ENCODE data around the gene CLDN19.
A peak's percentile ranks its signal among the peaks of the same experiment; 100 is the strongest.

The CLDN19 gene

DNA sequence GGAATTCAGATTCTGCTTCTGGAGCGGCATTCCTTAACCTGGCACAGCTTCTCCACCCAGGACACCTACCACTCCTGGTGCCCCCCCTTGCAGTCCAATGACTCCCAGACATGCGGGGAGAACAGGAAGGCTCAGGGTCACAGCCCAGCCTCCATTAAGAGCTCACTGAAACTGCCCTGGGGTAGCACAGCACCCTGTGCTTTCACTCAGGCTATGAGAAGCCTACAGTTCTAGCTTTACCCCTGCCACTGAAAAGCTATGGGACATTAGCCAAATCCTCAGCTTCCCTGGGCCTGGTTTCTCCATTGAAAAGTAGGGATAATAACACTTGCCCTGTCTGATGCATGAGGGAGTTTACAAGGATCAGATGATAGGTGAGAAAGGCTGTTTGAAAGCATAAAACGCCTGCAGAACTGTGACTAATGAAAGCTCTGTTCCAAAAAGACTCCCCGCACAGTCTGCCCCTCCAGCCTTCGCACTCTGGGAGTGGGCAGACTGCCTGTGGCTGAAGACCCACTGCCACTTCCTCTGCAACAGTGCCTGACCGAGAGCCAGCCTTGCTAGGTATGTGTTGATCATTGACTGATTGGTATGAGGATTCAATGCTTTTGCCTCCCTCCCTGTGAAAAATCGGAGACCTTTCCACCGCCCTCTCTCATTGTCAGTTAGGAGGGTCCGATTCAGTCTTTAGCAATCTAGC is 2.7 kb upstream of the CLDN19 start:
- DNase-seq: no peak
- in situ Hi-C loops (cut with HindIII; ENCODE audit: low pct_ligation_motif_present, low pct_unique_long_range_greater_than_20kb, low sequenced_read_pairs): no loop called here

DNA sequence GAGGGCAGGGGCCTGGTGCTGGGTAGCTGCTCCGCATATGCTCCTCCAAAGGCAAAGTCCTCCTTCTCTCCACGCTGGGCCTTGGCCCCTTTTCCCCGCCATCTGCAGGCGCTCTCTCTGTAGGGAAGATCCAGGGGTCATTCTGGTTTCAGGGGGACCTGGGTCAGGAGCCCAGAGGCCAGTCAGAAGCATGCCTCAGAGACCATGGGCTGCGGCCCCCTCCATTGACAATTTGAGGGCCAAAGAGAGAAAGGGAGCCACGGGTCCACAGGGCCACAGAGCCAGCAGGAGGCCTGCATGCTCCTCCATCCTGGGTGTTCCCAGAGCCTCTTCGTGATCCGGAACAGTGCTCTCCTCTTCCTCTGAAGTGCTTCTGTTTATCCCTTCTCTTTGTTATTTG is 2.1 kb upstream of the CLDN19 start:
- in situ Hi-C loops (cut with HindIII; ENCODE audit: low pct_ligation_motif_present, low pct_unique_long_range_greater_than_20kb, low sequenced_read_pairs): no loop called here
- DNase-seq: no peak

DNA sequence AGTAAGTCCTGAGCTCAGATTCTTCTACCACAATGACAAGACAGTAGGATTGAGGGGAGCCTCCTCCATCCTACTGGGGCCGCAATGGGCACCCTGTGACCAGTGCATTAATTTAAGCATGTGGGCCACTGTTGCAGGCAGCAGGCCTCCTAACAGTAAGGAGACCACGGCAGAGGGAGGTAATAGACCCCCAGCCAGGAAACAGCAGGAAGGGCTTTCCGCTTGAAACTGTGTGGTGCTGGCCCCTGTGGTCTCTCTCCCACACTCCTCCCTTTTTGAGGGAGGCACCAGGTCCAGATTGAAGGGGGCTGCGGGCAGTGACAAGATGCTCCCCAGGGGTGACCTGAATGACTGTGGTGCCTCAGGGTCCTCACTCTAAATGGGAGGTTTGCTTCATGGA is 1.7 kb upstream of the CLDN19 start:
- in situ Hi-C loops (cut with HindIII; ENCODE audit: low pct_ligation_motif_present, low pct_unique_long_range_greater_than_20kb, low sequenced_read_pairs): no loop called here
- no peak for DNase-seq

DNA sequence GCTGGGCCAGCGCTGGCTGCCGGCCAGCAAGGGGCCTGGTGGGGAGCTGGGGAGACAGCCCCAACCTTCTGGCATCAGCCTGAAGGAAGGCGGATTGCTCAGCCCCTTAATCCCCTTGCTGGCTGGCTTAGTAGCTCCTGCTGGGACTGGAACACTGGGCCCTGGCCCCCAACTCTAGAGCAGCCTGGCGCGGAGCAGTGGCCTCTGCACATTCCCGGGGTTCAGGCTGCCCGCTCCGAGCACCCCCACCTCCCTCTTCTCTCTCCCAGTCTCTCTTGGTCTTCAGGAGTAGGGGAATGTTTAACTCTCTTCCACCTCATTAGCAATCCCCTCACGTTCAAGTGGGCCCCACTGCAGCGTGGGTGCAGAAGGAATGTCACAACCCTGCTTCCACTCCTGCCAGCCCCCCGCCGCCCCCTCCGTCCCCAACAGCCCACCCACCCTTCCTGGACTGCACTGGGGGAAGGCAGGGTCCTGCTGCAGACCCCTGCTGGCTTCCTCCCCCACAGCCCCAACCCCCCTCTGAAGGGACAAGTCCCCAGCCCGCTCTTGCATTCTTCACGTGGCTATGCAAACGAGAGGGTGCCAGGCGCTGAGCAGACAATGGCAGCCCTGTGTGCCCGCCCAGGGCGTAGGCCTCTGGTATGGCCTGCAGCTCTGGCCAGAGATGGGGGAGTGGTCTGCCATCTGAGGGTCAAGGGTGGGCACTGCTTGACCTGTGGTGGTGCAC is 980 bp upstream of the CLDN19 start:
- DNase-seq: no peak
- in situ Hi-C loops (cut with HindIII; ENCODE audit: low pct_ligation_motif_present, low pct_unique_long_range_greater_than_20kb, low sequenced_read_pairs): no loop called here

DNA sequence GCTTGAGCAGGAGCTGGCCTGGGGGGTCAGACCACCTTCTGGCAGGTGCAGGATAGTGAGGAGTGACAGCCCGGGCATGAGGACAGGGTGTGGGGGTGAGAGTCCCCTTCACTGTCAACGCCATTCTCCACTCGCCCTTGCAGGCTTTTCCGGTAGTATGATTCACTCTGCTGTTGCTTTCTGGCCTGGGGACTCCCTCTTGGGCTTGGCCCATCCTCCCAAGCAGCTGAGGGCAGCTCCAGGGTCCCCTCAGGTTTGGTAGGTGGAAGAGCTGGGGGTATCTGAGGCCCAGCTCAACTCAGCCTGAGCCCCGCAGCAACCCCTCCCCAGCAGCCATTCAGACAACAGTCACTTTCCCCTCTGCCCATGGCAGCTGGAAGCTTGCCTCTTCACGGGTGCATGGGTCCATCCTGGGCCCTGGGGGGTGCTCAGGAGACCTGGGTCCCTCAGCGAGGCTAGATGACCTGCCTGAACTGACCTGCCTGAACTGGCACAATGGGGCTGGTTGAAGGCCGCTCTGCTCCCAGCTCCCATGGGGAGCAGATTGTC is 1.3 kb downstream of the CLDN19 start:
- DNase-seq: no peak
- in situ Hi-C loops (cut with HindIII; ENCODE audit: low pct_ligation_motif_present, low pct_unique_long_range_greater_than_20kb, low sequenced_read_pairs): no loop called here

DNA sequence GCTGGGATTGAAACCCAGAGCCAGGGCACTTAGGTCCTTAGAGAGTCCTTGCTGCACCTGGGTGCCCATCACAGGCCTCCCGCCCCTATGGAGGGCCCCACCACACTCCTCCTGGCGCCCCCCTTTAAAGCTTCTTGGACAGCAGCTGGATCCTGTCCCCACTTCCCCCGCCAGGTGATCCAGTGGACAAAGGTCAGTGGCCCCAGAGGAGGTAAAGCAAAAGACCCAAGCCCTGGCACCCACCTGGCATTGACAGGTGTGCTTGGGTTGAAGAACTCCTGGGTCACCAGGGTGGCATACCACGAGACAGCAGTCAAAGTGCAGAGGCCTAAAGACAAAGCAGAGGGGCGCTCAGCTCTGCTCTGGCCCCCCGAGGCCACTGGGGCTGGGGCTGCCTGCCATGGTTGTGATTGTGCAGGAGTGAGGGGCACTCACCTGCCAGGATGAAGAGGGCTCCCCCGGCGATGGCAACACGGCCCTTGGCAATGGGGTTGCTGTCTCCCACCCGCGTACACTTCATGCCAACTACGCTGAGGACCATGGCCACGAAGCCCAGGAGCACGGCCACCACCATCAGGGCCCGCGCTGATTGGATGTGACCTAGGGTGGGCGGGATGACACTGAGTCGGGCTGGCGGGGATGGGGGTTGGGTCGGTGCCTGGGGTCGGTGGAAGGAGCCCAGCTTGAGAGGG is 1.9 kb downstream of the CLDN19 start:
- in situ Hi-C loops (cut with HindIII; ENCODE audit: low pct_ligation_motif_present, low pct_unique_long_range_greater_than_20kb, low sequenced_read_pairs): no loop called here

DNA sequence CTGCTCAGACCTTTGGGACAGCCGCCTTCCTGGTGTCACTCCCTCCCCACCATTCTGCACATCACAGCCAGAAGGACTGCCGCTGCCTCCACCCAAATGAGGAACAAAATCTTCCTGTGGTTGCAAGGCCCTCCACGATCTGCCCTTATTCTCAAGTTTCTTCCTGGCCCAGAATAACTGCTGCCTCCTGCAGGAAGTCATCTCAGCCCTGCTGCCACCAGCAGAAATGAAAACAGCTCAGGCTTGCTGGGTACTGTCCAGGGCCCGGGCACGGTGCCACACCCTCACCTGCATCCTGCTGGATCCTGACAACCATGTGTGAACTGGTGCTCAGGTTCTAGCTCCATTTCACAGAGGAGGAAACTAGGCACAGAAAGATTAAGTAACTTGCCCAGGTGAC is 2.8 kb downstream of the CLDN19 start:
- in situ Hi-C loops (cut with HindIII; ENCODE audit: low pct_ligation_motif_present, low pct_unique_long_range_greater_than_20kb, low sequenced_read_pairs): no loop called here
- DNase-seq: no peak

More for the DNA sequence above, 1.9 kb downstream of the CLDN19 start:
- DNase-seq: no peak

DNA sequence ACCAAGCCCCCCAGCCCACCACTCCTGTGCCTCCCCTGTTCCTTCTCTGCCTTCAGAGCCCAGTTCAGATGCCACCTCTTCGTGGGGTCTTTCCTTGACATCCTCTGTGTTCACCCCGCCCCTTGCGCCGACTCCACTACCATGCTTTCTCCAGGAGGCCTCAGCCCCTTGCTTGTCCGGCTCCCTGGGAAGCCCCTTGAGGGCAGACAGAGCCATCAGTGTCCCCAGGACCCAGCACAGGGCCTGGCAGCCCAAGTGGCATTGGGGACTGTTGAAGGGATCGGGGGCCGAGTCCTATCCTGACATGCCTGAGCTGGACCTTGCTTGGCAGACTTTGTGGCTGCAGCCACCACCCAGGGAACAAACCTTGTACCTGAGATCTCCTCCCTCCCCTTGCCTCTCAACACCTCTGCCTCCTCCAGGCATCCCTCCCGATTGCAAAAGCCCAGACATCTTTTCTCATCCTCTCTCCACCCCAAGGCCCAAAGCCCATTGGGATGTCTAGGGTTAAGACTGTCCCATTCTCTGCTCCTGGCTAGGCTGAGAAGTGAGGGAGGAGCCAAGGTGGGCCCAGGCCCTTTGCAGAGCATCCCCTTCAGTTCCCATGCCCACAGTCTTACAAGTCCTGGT is 3.4 kb downstream of the CLDN19 start:
- no peak for DNase-seq
- in situ Hi-C loops (cut with HindIII; ENCODE audit: low pct_ligation_motif_present, low pct_unique_long_range_greater_than_20kb, low sequenced_read_pairs): no loop called here

DNA sequence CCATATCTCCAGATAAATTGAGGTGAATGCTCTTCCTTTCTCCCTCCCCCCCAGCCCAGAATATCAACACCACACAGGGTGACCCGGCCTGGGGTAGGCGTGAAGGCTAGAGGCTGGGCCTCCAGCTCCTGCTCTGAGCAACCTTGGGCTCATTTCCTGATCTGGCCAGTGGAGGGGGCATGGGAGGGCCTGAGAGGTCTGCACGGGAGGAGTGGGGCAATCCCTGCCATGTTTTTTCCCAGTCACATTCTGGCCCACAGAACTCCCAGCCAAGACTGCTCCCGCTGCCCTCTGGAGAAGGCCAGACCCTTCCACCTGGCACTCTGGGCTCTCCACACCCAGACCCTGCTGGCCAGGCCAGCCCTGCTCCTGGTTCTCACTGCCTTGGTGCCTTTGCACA is 3.9 kb downstream of the CLDN19 start:
- in situ Hi-C loops (cut with HindIII; ENCODE audit: low pct_ligation_motif_present, low pct_unique_long_range_greater_than_20kb, low sequenced_read_pairs): no loop called here
- peak; percentile 26 for DNase-seq

DNA sequence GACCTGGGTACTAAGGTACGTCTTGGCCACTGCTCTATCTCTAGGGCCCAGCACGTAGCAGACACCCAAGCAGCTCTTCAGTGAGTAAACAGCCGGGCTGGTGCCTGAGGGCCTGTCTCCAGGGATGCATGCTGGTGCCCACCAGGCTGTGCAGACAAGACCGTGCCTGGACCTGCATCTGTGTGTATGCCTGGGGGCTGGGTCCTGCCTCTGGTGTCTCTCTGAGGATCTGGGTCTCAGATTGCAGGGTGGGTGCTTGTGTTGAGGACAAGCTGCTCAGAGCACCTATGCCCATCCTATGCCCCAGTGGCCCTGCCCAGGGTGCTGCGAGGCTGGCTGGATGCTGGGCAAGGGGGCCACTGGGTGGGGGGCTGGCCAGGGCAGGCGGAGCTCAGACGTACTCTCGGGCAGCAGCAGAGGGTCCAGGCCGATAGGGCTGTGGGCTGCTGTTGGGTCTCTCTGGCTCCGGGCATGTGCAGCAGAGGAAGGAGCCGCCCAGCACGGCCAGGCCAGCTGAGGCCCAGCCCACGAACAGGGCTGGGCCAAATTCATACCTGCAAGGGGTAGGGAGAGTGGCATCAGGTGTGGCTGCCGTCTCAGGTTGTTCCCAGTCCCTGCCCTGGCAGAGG is 4.4 kb downstream of the CLDN19 start:
- DNase-seq: no peak
- in situ Hi-C loops (cut with HindIII; ENCODE audit: low pct_ligation_motif_present, low pct_unique_long_range_greater_than_20kb, low sequenced_read_pairs): no loop called here

DNA sequence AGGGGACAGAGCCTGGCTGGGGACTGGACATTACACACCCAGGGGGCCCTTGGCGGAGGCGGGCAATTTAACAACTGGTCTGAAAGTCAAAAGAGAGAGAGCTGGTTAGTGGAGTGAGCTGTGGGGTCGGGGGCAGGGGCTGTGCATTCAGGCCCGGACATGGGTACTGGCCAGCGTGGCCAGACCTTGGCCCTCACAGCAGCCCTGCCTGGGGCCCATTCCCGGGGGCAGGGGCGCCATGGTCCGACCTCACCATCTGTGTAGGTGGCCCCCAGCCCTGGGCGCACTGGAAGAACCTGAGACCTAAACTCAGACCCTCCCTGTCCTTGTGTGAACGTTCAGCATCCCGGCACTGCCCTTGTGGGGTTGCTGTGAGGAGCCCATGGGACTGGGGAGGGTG is 5.0 kb downstream of the CLDN19 start:
- no peak for DNase-seq
- in situ Hi-C loops (cut with HindIII; ENCODE audit: low pct_ligation_motif_present, low pct_unique_long_range_greater_than_20kb, low sequenced_read_pairs): no loop called here

DNA sequence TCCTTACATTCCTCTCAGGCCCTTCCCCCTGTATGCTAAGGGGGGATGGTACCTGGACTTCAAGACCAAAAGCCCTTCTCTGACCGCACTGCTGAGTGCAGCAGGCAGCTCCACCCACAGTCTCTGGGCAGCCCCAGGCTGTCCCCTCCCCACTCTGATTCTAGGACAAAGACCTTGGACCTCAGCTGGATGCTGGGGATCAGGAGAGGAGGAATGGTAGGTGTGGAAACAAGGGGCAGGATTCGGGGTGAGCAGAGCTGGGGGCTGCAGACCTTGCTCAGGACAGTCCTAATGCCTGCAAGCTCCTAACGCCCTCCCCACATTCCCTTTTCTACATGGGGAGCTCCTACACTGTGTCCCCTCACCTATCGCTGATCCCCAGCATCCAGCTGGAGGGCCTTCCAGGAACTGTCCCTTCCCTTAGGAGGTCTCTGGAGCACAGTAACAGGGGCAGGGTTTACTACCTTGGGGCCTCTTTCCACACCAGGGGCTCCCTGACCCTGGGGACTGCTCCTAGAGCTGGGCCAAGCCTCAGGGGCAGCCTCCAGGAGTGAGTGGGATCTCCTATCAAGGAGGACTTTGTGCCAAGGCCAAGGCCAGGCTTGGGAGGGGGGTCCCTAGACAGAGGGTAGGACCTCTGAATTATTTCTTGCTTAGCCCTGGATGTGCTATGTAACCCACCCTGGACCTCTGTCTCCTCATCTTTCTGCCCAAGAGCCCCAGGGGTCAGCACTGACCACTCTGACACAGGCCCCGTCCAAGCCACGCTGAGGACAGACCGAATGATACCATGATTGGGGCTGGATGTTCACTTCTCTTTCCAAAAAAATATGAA is 5.6 kb downstream of the CLDN19 start:
- in situ Hi-C loops (cut with HindIII; ENCODE audit: low pct_ligation_motif_present, low pct_unique_long_range_greater_than_20kb, low sequenced_read_pairs): no loop called here

DNA sequence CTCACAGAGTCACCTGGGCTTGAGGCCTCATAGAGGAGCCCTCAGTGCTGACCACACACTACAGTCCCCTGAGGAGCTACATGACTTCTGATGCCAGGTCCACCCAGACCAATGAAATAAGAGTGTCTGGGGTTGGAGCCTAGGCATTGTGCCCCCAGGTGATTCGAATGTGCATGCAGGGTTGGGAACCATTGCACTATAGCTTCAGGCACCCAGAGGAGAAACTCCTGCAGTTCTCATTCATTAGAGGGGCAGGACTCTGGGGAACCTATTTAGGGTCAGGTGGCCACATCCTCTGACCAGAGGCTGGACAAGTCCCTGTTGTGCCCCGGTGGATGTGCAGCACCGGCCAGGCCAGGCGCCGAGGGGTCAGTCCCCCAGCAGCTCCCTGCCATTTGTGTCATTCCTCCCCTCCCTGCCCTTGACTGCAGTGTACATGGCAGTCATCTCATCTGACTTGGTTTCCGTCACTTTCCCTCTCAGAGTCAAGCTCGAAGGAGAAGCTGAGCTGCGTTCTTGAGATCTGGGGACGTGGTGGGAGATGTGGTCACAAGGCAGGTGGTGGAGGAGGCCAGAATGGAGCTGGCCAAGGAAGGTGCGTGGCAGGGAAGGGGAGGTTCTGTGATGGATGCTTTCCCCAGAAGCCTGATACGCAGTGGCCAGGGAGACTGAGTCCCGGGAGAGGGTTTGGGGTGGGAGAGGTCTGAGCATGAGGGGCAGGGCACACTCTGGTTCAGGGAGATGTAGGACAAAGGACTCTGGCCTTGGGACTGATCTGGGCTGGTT is 6.4 kb downstream of the CLDN19 start:
- in situ Hi-C loops (cut with HindIII; ENCODE audit: low pct_ligation_motif_present, low pct_unique_long_range_greater_than_20kb, low sequenced_read_pairs): no loop called here
- no peak for DNase-seq

More for the DNA sequence above, 5.6 kb downstream of the CLDN19 start:
- DNase-seq: no peak

DNA sequence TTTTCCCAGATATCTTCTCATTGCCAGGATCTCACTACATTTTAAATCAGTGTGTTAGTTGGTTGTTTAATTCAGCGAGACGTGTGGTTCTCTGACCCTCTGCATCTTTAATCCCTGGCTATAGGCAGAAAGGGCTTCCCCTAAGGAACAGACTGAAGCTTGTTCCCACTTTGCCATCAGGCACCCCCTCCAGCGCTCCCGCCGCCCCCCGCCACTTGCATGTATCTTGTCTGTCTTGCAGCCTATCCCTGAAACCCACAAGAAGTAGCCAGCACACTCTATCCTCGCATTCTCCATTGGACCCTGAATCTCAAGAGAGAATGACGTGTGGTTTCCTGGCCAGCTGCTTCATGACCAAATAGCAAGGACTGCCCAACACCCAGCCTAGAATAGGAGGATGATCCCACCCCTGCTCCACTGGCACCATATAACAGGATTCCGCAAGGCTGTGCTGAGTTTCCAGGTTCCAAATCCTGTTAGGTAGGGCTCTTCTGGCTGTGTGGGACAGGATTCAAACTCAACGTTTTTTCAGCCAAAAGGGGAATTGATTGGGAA is 7.8 kb downstream of the CLDN19 start:
- no peak for DNase-seq
- in situ Hi-C loops (cut with HindIII; ENCODE audit: low pct_ligation_motif_present, low pct_unique_long_range_greater_than_20kb, low sequenced_read_pairs): no loop called here

DNA sequence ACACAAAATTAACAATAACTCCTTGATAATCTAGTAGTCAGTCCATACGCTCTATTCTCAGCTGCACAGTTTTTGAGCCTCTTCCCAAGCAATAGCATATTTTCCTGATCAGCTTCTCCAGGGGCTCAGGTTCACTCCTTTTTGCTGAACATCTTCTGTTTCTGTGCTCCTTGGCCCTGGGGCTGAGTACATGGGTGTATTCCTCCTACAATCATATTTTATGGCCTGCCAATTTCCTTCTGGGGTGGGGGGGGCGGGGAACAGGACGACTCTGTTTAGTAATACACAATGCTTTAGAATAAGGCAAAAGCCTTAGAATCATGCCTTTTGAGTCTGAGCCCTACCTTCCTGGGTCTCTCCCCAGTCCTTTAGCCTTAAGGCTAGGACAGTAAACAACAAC is 8.5 kb downstream of the CLDN19 start:
- no peak for DNase-seq
- in situ Hi-C loops (cut with HindIII; ENCODE audit: low pct_ligation_motif_present, low pct_unique_long_range_greater_than_20kb, low sequenced_read_pairs): no loop called here

DNA sequence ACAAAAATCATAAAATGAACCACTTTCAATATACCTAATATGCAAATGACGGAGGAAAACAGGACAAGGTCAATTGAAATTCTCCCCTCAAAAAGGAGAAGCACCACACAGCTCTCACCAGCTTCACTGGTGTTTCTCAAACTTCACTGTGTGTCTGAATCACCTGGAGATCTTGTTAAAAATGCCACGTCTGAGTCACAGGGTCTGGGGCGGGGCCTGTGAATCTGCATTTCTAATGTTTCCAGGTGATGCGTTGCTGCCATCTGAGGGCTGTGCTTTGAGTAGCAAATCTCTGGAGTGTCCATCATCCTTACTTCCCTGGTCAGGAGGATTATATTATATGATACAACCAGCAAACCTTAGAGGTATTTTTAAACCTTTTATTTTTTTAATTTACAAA is 9.0 kb downstream of the CLDN19 start:
- DNase-seq: peak; percentile 29
- in situ Hi-C loops (cut with HindIII; ENCODE audit: low pct_ligation_motif_present, low pct_unique_long_range_greater_than_20kb, low sequenced_read_pairs): no loop called here

DNA sequence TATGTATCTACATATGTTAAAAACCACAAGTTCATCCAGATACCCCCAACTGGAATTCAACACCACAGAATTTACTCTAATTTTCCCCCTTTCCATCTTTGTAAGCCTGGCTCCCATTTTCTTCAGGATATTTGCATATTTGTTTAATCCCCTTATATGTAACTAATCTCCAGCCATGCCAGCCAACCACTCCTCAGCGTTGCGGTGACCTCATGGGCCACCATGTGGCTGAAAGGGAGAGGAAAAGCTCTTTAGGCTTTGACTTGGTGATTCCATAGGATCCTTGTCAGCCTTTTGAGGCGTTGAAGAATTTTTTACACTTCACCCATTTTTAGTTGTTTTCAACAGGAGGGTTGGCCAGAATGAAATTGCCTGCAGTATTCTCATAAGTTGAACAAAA is 10.0 kb downstream of the CLDN19 start:
- in situ Hi-C loops (cut with HindIII; ENCODE audit: low pct_ligation_motif_present, low pct_unique_long_range_greater_than_20kb, low sequenced_read_pairs): no loop called here
- no peak for DNase-seq
